WERI-Rb-1 (cell line): ENCODE data around the gene STRIT1.

Experiments used
- DNase-seq: peaks from one replicate; pipeline ENCODE4 v3.0.0-alpha.2; 2020
- H3K27ac ChIP-seq: fragments of 250-450 bp; sonication (Bioruptor Pico); 2 replicates; pipeline ENCODE4 v1.5.1; 2020; ENCODE audit warnings: mild to moderate bottlenecking, moderate library complexity
- H3K27me3 ChIP-seq: fragments of 250-450 bp; sonication (Bioruptor Pico); 2 replicates; pipeline ENCODE4 v1.5.1; 2021; ENCODE audit warnings: mild to moderate bottlenecking, low read depth, moderate library complexity; ENCODE audit not compliant: insufficient read depth, severe bottlenecking
- H3K36me3 ChIP-seq: fragments of 250-450 bp; sonication (Bioruptor Pico); 2 replicates; pipeline ENCODE4 v1.5.1; 2020; ENCODE audit warnings: mild to moderate bottlenecking, moderate library complexity
- H3K4me3 ChIP-seq: 2 replicates; pipeline ENCODE4 v1.5.1; 2011; ENCODE audit warnings: low read depth, mild to moderate bottlenecking, control low read depth, low read length
- H3K9me3 ChIP-seq: fragments of 250-450 bp; sonication (Bioruptor Pico); 2 replicates; pipeline ENCODE4 v1.5.1; 2021; ENCODE audit warnings: mild to moderate bottlenecking, moderate library complexity; ENCODE audit not compliant: severe bottlenecking
- CTCF ChIP-seq: IDR thresholded peaks from 2 replicates; pipeline ENCODE4 v1.5.1; 2011; ENCODE audit warnings: low read depth, mild to moderate bottlenecking, control low read depth, inconsistent platforms, low read length

STRIT1 gene

GRCh38 chr3:155327430-155327829 lies 33.9 kb upstream of the STRIT1 start:
- Histone ChIP-seq H3K27ac (no peak overlapping the region), H3K36me3 (no peaks in the 10 kb centered on the region), H3K27me3 (no peaks in the 10 kb centered on the region), H3K9me3 (no peaks in the 10 kb centered on the region), H3K4me3 (no peak overlapping the region)
- no peak for TF ChIP-seq CTCF
- no peak for DNase-seq

GRCh38 chr3:155326901-155327300 lies 33.4 kb upstream of the STRIT1 start:
- Histone ChIP-seq H3K36me3 (no peaks in the 10 kb centered on the region), H3K27ac (no peak overlapping the region), H3K4me3 (no peak overlapping the region), H3K27me3 (no peaks in the 10 kb centered on the region), H3K9me3 (no peaks in the 10 kb centered on the region)
- TF ChIP-seq CTCF = no peak
- DNase-seq = no peak

- no peaks in the 10 kb centered on the region for H3K36me3 ChIP-seq
- no peak overlapping the region for H3K27ac ChIP-seq
- no peaks in the 10 kb centered on the region for H3K27me3 ChIP-seq
- DNase-seq = no peak
- no peak overlapping the region for H3K4me3 ChIP-seq
- no peak for TF ChIP-seq CTCF
- H3K9me3 ChIP-seq = no peaks in the 10 kb centered on the region
Observed at GRCh38 chr3:155326244-155326643, 32.8 kb upstream of the STRIT1 start.

GRCh38 chr3:155325263-155325835 lies 31.9 kb upstream of the STRIT1 start:
- H3K9me3 ChIP-seq = no peaks in the 10 kb centered on the region
- H3K27me3 ChIP-seq = no peaks in the 10 kb centered on the region
- no peak for TF ChIP-seq CTCF
- H3K4me3 ChIP-seq = no peak overlapping the region
- no peaks in the 10 kb centered on the region for H3K36me3 ChIP-seq
- no peak for DNase-seq
- no peak overlapping the region for H3K27ac ChIP-seq

GRCh38 chr3:155323063-155323666 lies 29.7 kb upstream of the STRIT1 start:
- Histone ChIP-seq H3K9me3 (no peaks in the 10 kb centered on the region), H3K36me3 (no peaks in the 10 kb centered on the region), H3K27me3 (no peaks in the 10 kb centered on the region), H3K4me3 (no peak overlapping the region), H3K27ac (no peak overlapping the region)
- DNase-seq = peak; percentile 59
- TF ChIP-seq CTCF = peak; percentile 70

GRCh38 chr3:155321418-155321817 lies 27.9 kb upstream of the STRIT1 start:
- no peak for TF ChIP-seq CTCF

More at GRCh38 chr3:155321418-155321817, 27.9 kb upstream of the STRIT1 start:
- H3K4me3 ChIP-seq = no peak overlapping the region
- no peaks in the 10 kb centered on the region for H3K27me3 ChIP-seq
- H3K36me3 ChIP-seq = no peaks in the 10 kb centered on the region
- H3K9me3 ChIP-seq = no peaks in the 10 kb centered on the region
- no peak overlapping the region for H3K27ac ChIP-seq
- DNase-seq = no peak
